DOHH2 (cell line): Measurements from ENCODE around the gene POP5.

Source experiments
- H3F3A ChIP-seq: fragments of 200-600 bp; sonication (generic), shearing (Covaris generic); 2 replicates; pipeline ENCODE4 v1.6.0; 2016; ENCODE audit warnings: antibody characterized with exemption, mild to moderate bottlenecking; ENCODE audit not compliant: control insufficient read depth, insufficient read depth
- H3K27ac ChIP-seq: fragments of 200-600 bp; sonication (generic); 2 replicates; pipeline ENCODE4 v1.5.1; 2014; ENCODE audit warnings: low read depth, mild to moderate bottlenecking, low read length, moderate library complexity
- H3K27me3 ChIP-seq: fragments of 200-600 bp; sonication (generic); 2 replicates; pipeline ENCODE4 v1.6.1; 2014; ENCODE audit warnings: mild to moderate bottlenecking, low read length, mixed read lengths; ENCODE audit not compliant: control insufficient read depth
- H3K36me3 ChIP-seq: fragments of 200-600 bp; sonication (generic); 2 replicates; pipeline ENCODE4 v1.6.1; 2014; ENCODE audit warnings: mild to moderate bottlenecking, low read length, moderate library complexity, mixed read lengths; ENCODE audit not compliant: control insufficient read depth
- H3K4me1 ChIP-seq: fragments of 200-600 bp; sonication (generic); 2 replicates; pipeline ENCODE4 v1.6.1; 2014; ENCODE audit warnings: mild to moderate bottlenecking, low read length, mixed read lengths; ENCODE audit not compliant: control insufficient read depth
- H3K4me2 ChIP-seq: fragments of 200-600 bp; sonication (generic); 2 replicates; pipeline ENCODE4 v1.6.0; 2014; ENCODE audit warnings: mild to moderate bottlenecking, low read length, moderate library complexity
- H3K4me3 ChIP-seq: fragments of 200-600 bp; sonication (generic); 2 replicates; pipeline ENCODE4 v1.5.1; 2014; ENCODE audit warnings: mild to moderate bottlenecking, low read length, mixed read lengths
- H3K79me2 ChIP-seq: fragments of 200-600 bp; sonication (generic); 2 replicates; pipeline ENCODE4 v1.6.1; 2014; ENCODE audit warnings: mild to moderate bottlenecking, low read length, mixed read lengths; ENCODE audit not compliant: control insufficient read depth
- H3K9me2 ChIP-seq: fragments of 200-600 bp; sonication (generic); replicated peaks from 2 replicates; pipeline ENCODE4 v1.6.1; 2014; ENCODE audit warnings: mild to moderate bottlenecking, low read length, mixed read lengths; ENCODE audit not compliant: control insufficient read depth
- H3K9me3 ChIP-seq: fragments of 200-600 bp; sonication (generic); 2 replicates; pipeline ENCODE4 v1.6.1; 2014; ENCODE audit warnings: antibody characterized with exemption, low read length, mixed read lengths; ENCODE audit not compliant: control insufficient read depth, insufficient read depth
- H4K20me1 ChIP-seq: fragments of 200-600 bp; sonication (generic); 2 replicates; pipeline ENCODE4 v1.6.0; 2014; ENCODE audit warnings: low read depth, mild to moderate bottlenecking, antibody characterized with exemption, low read length, moderate library complexity; ENCODE audit not compliant: control insufficient read depth, insufficient read depth
- EZH2phosphoT487 ChIP-seq: fragments of 200-600 bp; sonication (generic); IDR thresholded peaks from 2 replicates; pipeline ENCODE4 v1.6.1; 2017; ENCODE audit warnings: borderline replicate concordance, mild to moderate bottlenecking, antibody characterized with exemption, low read length, moderate library complexity, mixed read lengths
- TF ChIP-seq, protein P1 (sequence below): fragments of 200-600 bp; sonication (generic); IDR thresholded peaks from one replicate; pipeline ENCODE4 v1.5.1; 2014; ENCODE audit warnings: antibody characterized with exemption, mild to moderate bottlenecking, low read depth, low read length; ENCODE audit not compliant: poor library complexity, severe bottlenecking

POP5 gene

GRCh38 chr12:120588948-120589930 lies 8.0 kb upstream of the POP5 start:
- H4K20me1 ChIP-seq = no peaks in the 10 kb centered on the region
- H3F3A ChIP-seq = no peaks in the 10 kb centered on the region
- H3K4me3 ChIP-seq = no peak overlapping the region
- H3K9me2 ChIP-seq = no peaks in the 10 kb centered on the region
- H3K4me1 ChIP-seq = peaks cover 7% of the 10 kb centered on the region
- TF ChIP-seq, protein P1, sequence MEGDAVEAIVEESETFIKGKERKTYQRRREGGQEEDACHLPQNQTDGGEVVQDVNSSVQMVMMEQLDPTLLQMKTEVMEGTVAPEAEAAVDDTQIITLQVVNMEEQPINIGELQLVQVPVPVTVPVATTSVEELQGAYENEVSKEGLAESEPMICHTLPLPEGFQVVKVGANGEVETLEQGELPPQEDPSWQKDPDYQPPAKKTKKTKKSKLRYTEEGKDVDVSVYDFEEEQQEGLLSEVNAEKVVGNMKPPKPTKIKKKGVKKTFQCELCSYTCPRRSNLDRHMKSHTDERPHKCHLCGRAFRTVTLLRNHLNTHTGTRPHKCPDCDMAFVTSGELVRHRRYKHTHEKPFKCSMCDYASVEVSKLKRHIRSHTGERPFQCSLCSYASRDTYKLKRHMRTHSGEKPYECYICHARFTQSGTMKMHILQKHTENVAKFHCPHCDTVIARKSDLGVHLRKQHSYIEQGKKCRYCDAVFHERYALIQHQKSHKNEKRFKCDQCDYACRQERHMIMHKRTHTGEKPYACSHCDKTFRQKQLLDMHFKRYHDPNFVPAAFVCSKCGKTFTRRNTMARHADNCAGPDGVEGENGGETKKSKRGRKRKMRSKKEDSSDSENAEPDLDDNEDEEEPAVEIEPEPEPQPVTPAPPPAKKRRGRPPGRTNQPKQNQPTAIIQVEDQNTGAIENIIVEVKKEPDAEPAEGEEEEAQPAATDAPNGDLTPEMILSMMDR = no peak
- no peak for TF ChIP-seq EZH2phosphoT487
- no peak overlapping the region for H3K4me2 ChIP-seq
- no peaks in the 10 kb centered on the region for H3K79me2 ChIP-seq
- no peaks in the 10 kb centered on the region for H3K36me3 ChIP-seq
- H3K27ac ChIP-seq = no peak overlapping the region
- H3K27me3 ChIP-seq = peaks cover 15% of the 10 kb centered on the region
- no peaks in the 10 kb centered on the region for H3K9me3 ChIP-seq

- no peak for TF ChIP-seq EZH2phosphoT487
- TF ChIP-seq, protein P1 = no peak
- Histone ChIP-seq H3K27me3 (peaks cover 20% of the 10 kb centered on the region), H3K9me3 (no peaks in the 10 kb centered on the region), H3K4me2 (no peak overlapping the region), H3K4me3 (no peak overlapping the region), H3K27ac (no peak overlapping the region), H4K20me1 (no peaks in the 10 kb centered on the region), H3K4me1 (peaks cover 16% of the 10 kb centered on the region), H3K79me2 (no peaks in the 10 kb centered on the region), H3K36me3 (no peaks in the 10 kb centered on the region), H3K9me2 (no peaks in the 10 kb centered on the region), H3F3A (no peaks in the 10 kb centered on the region)
Measured at GRCh38 chr12:120588371-120588770, 7.2 kb upstream of the POP5 start.

GRCh38 chr12:120586860-120587259 lies 5.7 kb upstream of the POP5 start:
- Histone ChIP-seq H3F3A (peaks cover 3% of the 10 kb centered on the region; the same call in 1 of the 2 replicates), H3K9me3 (no peaks in the 10 kb centered on the region), H3K27ac (no peak overlapping the region), H3K36me3 (no peaks in the 10 kb centered on the region), H3K4me2 (no peak overlapping the region), H3K79me2 (no peaks in the 10 kb centered on the region), H3K27me3 (peaks cover 20% of the 10 kb centered on the region), H4K20me1 (no peaks in the 10 kb centered on the region), H3K4me3 (no peak overlapping the region), H3K9me2 (no peaks in the 10 kb centered on the region), H3K4me1 (peaks cover 23% of the 10 kb centered on the region)
- TF ChIP-seq EZH2phosphoT487 = no peak
- TF ChIP-seq, protein P1 = no peak
